Muscle of arm (tissue), 12 donors: ENCODE data around the gene RUVBL2. TPM values are rescaled to one million over a fixed set of nuclear protein-coding genes. Genes with fewer than 3 reads are reported as not detected.
"Not testable (repeated sequence)": the region's sequence is repeated elsewhere in the genome, so short reads cannot be mapped to it uniquely, and the experiment has no call there.

Experiments
- DNase-seq: peaks from one replicate; pipeline ENCODE4 v3.0.0-alpha.2; 2013
- polyA plus RNA-seq, 12 donors: library from polyadenylated mRNA; unstranded; fragments of 120-200 nt; gene quantifications; one replicate each; pipeline ENCODE4 v1.2.1, GENCODE V29; 2013; ENCODE audit not compliant: insufficient read length in 12 of 12

Gene RUVBL2
- polyA plus RNA-seq, 12 donors, result 43.6 to 61.1 (median 49.2) TPM; not detected in 1

GRCh38 chr19:49016067-49016839, 22.6 kb downstream of the RUVBL2 start:
- no peak for DNase-seq

GRCh38 chr19:49017041-49017665, 23.5 kb downstream of the RUVBL2 start, which contains the start of gene LHB:
LHB (minus strand) TSS chr19:49017091; CDS start chr19:49017081, 10 bp downstream.
- no peak for DNase-seq

- DNase-seq, result no peak
Observed at GRCh38 chr19:49017666-49018351, 24.1 kb downstream of the RUVBL2 start.

GRCh38 chr19:49018388-49019241, 24.9 kb downstream of the RUVBL2 start:
- not testable (repeated sequence) for DNase-seq

- DNase-seq, result no peak
Observed at GRCh38 chr19:49019242-49019932, 25.7 kb downstream of the RUVBL2 start.

GRCh38 chr19:49020342-49020741, 26.7 kb downstream of the RUVBL2 start:
- no peak for DNase-seq

- no peak for DNase-seq
Observed at GRCh38 chr19:49020931-49021895, 27.5 kb downstream of the RUVBL2 start.

- no peak for DNase-seq
Observed at GRCh38 chr19:49022116-49022515, 28.4 kb downstream of the RUVBL2 start.

GRCh38 chr19:49024233-49024632, 30.5 kb downstream of the RUVBL2 start, which contains the start of gene CGB3:
CGB3 (minus strand) TSS chr19:49024333; CDS start chr19:49023971, 362 bp downstream.
- not testable (repeated sequence) for DNase-seq

- not testable (repeated sequence) for DNase-seq
Observed at GRCh38 chr19:49025088-49025487, 31.4 kb downstream of the RUVBL2 start.

GRCh38 chr19:49025599-49025998, 31.9 kb downstream of the RUVBL2 start:
- DNase-seq, result not testable (repeated sequence)

- DNase-seq, result not testable (repeated sequence)
Observed at GRCh38 chr19:49028686-49029085, 35.0 kb downstream of the RUVBL2 start.

- DNase-seq, result not testable (repeated sequence)
Observed at GRCh38 chr19:49029749-49030148, 36.1 kb downstream of the RUVBL2 start.

GRCh38 chr19:49030323-49030722, 36.6 kb downstream of the RUVBL2 start:
- DNase-seq, result not testable (repeated sequence)

GRCh38 chr19:49031642-49032301, 38.1 kb downstream of the RUVBL2 start, which contains the start of gene CGB2:
CGB2 (plus strand) TSS chr19:49031890; CDS start chr19:49032096, 206 bp downstream.
- not testable (repeated sequence) for DNase-seq

- DNase-seq, result not testable (repeated sequence)
Observed at GRCh38 chr19:49036815-49037214, 43.1 kb downstream of the RUVBL2 start, which contains the start of gene CGB1. CGB1 (minus strand) TSS chr19:49036895; CDS start chr19:49036711, 184 bp downstream.

GRCh38 chr19:49038111-49038510, 44.4 kb downstream of the RUVBL2 start:
- DNase-seq, result not testable (repeated sequence)

- not testable (repeated sequence) for DNase-seq
Observed at GRCh38 chr19:49038557-49039276, 45.0 kb downstream of the RUVBL2 start.
